Ovary (tissue), 9 donors: ENCODE data around the gene PDE7B. TPM values are rescaled to one million over a fixed set of nuclear protein-coding genes. Genes with fewer than 3 reads are reported as not detected.

Experiments used
- DNase-seq, 5 donors: peaks; one replicate each; pipeline ENCODE4 v3.0.0-alpha.2; 2019 to 2020
- H3K27ac ChIP-seq, 2 donors: fragments of 200-600 bp; one replicate each; pipeline versions ENCODE4 v1.5.1 to v1.8.0; 2019 to 2022
- H3K27me3 ChIP-seq: fragments of 200-600 bp; one replicate; pipeline ENCODE4 v1.8.0; 2022
- H3K36me3 ChIP-seq: fragments of 200-600 bp; sonication (generic); one replicate; pipeline ENCODE4 v1.5.1; 2019
- H3K4me1 ChIP-seq: one replicate; pipeline ENCODE4 v1.8.1; 2013; ENCODE audit warnings: mild to moderate bottlenecking, moderate library complexity; ENCODE audit not compliant: insufficient read depth
- H3K4me3 ChIP-seq: fragments of 200-600 bp; sonication (generic); one replicate; pipeline ENCODE4 v1.5.1; 2017
- H3K9me3 ChIP-seq, 2 donors: fragments of 200-600 bp in 1 of 2; sonication (generic) in 1 of 2; one replicate each; pipeline versions ENCODE4 v1.5.1 to v1.8.1; 2013 to 2019; ENCODE audit warnings: mild to moderate bottlenecking in 1 of 2, moderate library complexity in 1 of 2
- CTCF ChIP-seq, 3 donors: fragments of 450-650 bp in 2 of 3; fragments of 200-600 bp in 1 of 3; IDR thresholded peaks; one replicate each; pipeline versions ENCODE4 v1.5.1 to v1.8.0; 2016 to 2022; ENCODE audit warnings: antibody characterized with exemption in 3 of 3, mild to moderate bottlenecking in 1 of 3
- EP300 ChIP-seq: sonication (generic); formaldehyde crosslinking; IDR thresholded peaks from one replicate; pipeline ENCODE4 v1.6.1; 2017; ENCODE audit warnings: antibody characterized with exemption
- POLR2A ChIP-seq: fragments of 450-650 bp; IDR thresholded peaks from one replicate; pipeline ENCODE4 v1.6.1; 2017; ENCODE audit warnings: antibody characterized with exemption, mild to moderate bottlenecking, moderate library complexity
- WGBS, 3 donors: extraction: QIAGEN DNeasy Blood & Tissue Kit in 1 of 3; methylation state at CpG; one replicate each; pipeline versions ENCODE4 v1.1.5 to v1.1.7; 2013 to 2017; 5-methylcytosine and 5-hydroxymethylcytosine counted together
- intact Hi-C, 4 donors: fragments of 100-400 bp; cut with DNase I; formaldehyde crosslinking; loops; one replicate each; pipeline versions ENCODE4 v1.11.0 to v1.15.1; 2022 to 2023
- polyA plus RNA-seq, 2 donors: library from polyadenylated mRNA; stranded (reverse); fragments of 200-250 nt in 1 of 2; fragments of 350-450 nt in 1 of 2; fragmentation: Illumina TruSeq in 1 of 2; extraction: RNeasy Lipid Tissue Mini Kit (QIAGEN cat#74804) in 1 of 2; gene quantifications; one replicate each; pipeline ENCODE4 v1.2.3, GENCODE V29; 2013 to 2014
- total RNA-seq, 7 donors: library from RNA; depleted of rRNA in 2 of 7; stranded (reverse); fragments of >200 nt in 2 of 7; fragmentation: NEBNext Ultra II Directional in 3 of 7; extraction: Animal tissue kit (Norgen Biotek cat#: 25700) in 3 of 7; gene quantifications; one replicate each; pipeline versions ENCODE4 v1.1.0 to v1.2.4, GENCODE V29; 2016 to 2023
- donor health status: DM: no; HTN: no; CAD: no; lungs with moderate emphysema.
- donor health status: DM: no; HTN: no; CAD: no.
- donor health status: Bipolar disorder and iron deficiency.
- donor health status: DM: yes; HTN: yes; CAD: no.
- donor health status: DM: no; HTN: no; CAD: no.
- donor health status: DM: yes; HTN: yes; CAD: no.

Gene PDE7B
- total and polyA plus RNA-seq, 9 donors = 11.6 to 62.7 (median 21.6) TPM

DNA sequence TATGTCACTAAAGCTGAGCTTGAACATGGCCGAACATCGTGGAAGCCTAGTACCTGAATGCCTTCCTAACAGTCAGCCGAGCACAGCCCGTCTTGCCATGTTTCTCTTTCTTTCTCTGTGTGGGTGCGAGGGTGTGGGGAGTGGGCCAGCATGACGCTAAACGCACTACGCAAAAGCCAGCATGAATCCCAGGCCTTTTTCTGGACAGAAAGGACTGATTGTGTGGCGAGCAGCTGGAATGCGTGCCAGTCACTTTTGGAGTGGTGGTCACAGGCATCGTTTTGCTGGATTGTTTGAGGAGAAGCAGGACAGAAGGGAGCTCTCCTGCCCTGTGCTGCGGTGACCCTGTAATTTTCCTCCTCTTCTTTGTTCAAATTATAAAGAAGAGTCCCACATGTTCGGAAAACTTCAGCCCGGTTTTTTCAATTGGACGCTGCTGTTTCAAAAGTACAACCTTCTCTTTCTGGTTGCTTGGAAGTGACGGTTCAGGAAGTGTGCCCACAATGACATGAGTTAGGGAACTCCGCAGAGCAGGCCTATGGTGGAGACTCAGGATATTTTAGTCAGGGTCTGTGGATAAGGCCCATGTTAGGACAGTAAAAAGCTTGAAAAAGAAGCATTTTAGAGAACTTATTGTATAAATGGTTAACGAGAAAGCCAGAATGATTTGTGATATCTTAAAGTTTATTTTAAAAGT, 54.3 kb downstream of the PDE7B start:
- H3K36me3 ChIP-seq = no peaks in the 10 kb centered on the region
- 95 to 96% (median 95%) methylated on average over 18 of the region's 18 CpGs for WGBS, 3 donors
- H3K27me3 ChIP-seq = no peaks in the 10 kb centered on the region
- intact Hi-C loops = no loop called here
- TF ChIP-seq CTCF (IDR thresholded peaks at IDR 0.05) (no peak), POLR2A (no peak), EP300 (no peak)
- peaks cover 6% of the 10 kb centered on the region for H3K4me1 ChIP-seq
- no peak overlapping the region for H3K4me3 ChIP-seq
- H3K27ac ChIP-seq = no peak overlapping the region
- no peak for DNase-seq
- H3K9me3 ChIP-seq = no peaks in the 10 kb centered on the region

DNA sequence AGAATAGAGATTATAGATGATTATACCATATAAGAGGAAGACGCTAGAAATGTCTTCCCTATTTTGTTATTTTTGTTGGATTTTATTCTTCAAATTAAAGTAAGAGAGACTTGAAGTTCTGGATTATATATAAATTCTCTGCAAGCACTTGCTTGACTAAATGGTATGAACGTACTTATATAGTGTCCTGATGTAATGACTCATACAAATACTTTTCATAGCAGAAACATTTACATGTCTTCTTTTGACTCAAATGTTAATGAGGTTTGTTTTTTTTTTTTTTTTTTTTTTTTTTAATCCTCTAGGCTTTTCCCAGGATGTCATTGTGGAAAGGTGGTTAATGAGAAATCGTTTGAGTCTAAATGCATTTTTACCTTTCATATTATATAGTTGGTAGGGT, 55.0 kb downstream of the PDE7B start:
- H3K4me3 ChIP-seq = no peak overlapping the region

DNA sequence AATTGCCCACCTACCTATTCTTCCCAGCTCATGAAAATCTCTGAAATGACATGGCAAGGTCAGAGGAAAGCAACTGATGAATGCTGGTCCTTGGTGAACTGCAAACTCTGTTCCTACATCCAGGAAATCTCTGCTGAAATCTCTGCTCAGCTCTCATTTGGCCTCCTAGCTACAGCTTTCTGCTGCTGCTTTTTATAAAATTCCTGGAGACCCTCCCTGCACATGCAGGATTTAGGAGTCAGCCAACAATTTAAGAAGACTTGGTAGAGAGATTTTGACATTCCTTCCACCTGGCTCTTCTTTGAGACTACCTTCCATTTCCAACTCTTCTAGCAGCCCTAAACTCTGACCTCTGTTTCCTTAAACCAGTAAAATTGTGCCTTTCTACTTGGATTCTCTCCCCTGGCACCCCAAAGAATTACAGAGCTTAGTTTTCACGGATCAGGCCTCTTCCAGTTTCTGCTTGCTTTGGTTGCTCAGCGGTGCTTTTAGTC, 55.5 kb downstream of the PDE7B start:
- intact Hi-C loops = no loop called here
- DNase-seq = no peak

More for the DNA sequence above, 55.0 kb downstream of the PDE7B start:
- no peaks in the 10 kb centered on the region for H3K9me3 ChIP-seq
- TF ChIP-seq EP300 (no peak), POLR2A (no peak), CTCF (IDR thresholded peaks at IDR 0.05) (no peak)
- no peaks in the 10 kb centered on the region for H3K36me3 ChIP-seq
- peaks cover 5% of the 10 kb centered on the region for H3K4me1 ChIP-seq
- intact Hi-C loops = no loop called here
- 86 to 87% (median 86%) methylated on average over 3 of the region's 3 CpGs for WGBS, 3 donors
- no peak for DNase-seq
- H3K27me3 ChIP-seq = no peaks in the 10 kb centered on the region
- no peak overlapping the region for H3K27ac ChIP-seq

DNA sequence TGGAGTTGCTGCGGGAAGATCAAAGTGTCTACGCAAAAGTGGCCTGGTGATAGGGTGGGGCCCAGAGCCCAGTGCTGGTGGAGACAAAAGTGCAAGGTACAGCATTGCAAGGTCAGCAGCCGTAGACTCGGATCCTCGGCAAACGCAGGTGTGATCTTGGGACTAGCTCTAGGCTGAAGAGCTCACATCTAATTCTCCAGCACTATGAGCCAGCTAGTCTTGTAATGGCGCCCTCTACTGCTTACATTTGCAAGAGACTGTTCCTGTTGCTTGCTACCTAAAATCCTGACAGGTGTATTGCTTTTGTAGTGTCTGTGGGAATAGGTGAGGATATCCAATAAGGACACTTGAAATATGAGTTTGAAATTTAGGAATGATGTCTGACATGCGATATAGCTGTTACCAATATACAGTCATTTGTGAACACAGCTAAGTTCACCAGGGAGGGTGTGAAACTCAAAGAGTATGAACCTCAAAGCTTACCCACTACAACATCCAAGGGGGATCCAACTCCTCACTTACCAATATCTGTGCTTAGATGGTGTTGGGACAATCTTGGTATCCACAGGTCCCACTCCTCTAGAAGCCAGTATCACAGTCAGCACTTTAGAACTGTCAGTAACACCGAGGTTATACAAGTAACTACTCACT, 58.4 kb downstream of the PDE7B start:
- Histone ChIP-seq H3K4me3 (no peak overlapping the region), H3K9me3 (no peaks in the 10 kb centered on the region), H3K4me1 (peaks cover 2% of the 10 kb centered on the region), H3K27me3 (no peaks in the 10 kb centered on the region), H3K27ac (no peak overlapping the region), H3K36me3 (no peaks in the 10 kb centered on the region)
- intact Hi-C loops = no loop called here
- DNase-seq = peak in 2 of 5 donors; percentile 13 to 32
- TF ChIP-seq POLR2A (no peak), EP300 (no peak), CTCF (IDR thresholded peaks at IDR 0.05) (peak in 1 of 3 donors; percentile 12)
- 78 to 83% (median 83%) methylated on average over 9 of the region's 9 CpGs for WGBS, 3 donors

More for the DNA sequence above, 55.5 kb downstream of the PDE7B start:
- Histone ChIP-seq H3K4me3 (no peak overlapping the region), H3K27ac (no peak overlapping the region), H3K36me3 (no peaks in the 10 kb centered on the region), H3K4me1 (peaks cover 5% of the 10 kb centered on the region), H3K9me3 (no peaks in the 10 kb centered on the region), H3K27me3 (no peaks in the 10 kb centered on the region)
- TF ChIP-seq CTCF (IDR thresholded peaks at IDR 0.05) = no peak
- no peak for TF ChIP-seq POLR2A
- no peak for TF ChIP-seq EP300
- WGBS, 3 donors = 12 to 26% (median 19%) methylated on average over 2 of the region's 2 CpGs
